GM18526 (cell line): ENCODE data around the gene MGLL.

Experiments used
- POLR2A ChIP-seq: IDR thresholded peaks from 3 replicates; pipeline ENCODE4 v1.6.1; 2011; ENCODE audit not compliant: insufficient read length; ENCODE audit errors: extremely low read depth

The MGLL gene

GRCh38 chr3:127671523-127672428, 150.5 kb downstream of the MGLL start:
- TF ChIP-seq POLR2A = peak; percentile 6

DNA sequence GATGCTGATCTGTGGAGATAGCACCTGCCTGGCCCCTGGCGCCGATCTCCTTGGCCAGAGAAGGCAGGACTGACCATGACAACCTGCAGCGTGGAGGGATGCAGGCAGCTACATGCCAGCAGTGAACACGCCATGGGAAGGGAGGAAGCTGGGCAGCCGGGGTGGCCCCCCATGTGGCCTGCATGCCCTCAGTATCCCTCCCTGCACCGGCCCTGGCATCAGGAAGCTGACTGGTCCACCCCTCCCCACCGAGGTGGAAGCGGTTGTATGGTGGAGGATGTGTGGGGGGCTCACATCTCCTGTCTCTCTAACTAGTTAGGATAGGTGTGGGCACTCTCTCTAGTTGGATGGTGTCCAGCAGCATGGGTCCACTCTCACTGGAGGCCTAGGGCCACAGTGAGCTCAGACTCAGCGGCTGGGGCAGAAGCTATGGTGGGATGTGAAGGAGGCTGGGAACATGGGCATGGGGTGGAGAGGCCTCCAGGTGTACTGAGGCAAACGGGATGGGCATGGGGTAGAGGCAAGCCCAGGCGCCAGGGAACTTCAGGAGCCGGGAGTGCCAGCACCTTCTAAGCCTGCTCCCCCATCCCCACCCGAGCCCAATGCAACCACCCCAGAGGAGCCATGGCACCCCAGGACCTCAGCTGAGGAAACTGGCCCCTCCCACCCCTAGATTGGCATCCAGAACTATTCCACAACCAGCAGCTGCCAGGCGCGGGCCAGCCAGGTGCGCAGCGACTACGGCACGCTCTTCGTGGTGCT, 151.4 kb downstream of the MGLL start:
- no peak for TF ChIP-seq POLR2A

- no peak for TF ChIP-seq POLR2A
These were observed 152.1 kb downstream of the MGLL start for GRCh38 chr3:127670229-127670559.

DNA sequence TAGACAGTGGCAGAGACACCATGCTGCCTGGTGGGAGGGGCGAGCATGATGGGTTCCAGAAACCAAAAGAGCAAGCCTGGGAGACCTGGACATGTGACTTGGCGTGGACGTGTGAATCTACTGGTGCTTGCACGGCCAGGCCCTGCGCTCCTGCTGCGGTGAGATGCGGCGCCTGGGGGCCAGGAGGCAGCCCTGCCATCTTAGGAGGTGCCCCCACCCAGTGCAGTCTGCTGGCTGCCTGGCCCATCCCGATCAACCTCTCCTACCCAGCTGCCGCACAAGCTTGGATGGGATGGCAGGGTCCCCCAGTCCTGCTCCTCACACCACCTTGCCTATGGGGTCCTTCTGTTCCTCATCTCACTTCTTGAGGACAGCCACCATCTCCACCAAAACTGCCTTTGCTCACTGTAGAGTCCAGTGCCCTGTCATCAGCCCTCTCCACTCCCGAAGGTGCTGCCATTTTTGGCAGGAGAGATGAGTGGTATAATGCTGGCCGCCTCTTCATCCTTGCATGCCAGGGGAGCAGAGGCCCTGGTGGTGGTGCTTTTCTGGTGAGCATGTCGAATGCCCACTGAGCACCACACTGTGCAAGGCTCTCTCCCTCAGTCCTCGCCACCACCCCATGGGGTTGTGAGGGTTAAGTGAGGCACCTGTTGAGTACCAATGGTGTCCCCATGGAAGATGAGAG, 152.6 kb downstream of the MGLL start:
- no peak for TF ChIP-seq POLR2A

GRCh38 chr3:127668906-127669305, 153.4 kb downstream of the MGLL start:
- no peak for TF ChIP-seq POLR2A

- no peak for TF ChIP-seq POLR2A
These were observed 155.1 kb downstream of the MGLL start for GRCh38 chr3:127667119-127667681.

- no peak for TF ChIP-seq POLR2A
These were observed 155.6 kb downstream of the MGLL start for GRCh38 chr3:127666676-127667075.

DNA sequence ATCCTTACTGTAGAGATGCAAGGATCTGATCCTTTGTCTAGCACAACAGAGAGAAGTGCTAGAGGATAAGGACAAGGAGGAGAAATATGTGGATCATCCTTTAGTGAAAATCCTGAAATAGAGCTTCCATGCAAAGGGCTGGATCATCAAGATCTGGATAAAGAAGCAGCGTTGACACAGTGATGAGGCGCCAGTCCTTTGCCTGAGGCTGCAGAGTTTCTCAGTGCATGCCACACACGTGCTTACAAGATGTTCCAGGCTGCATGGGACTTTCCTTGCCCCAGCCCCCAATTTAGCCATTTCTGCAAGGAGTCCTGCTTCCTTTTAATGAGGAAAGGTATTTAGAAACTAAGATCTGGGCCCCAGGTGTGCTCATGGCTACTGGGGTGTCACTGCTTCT, 156.7 kb downstream of the MGLL start:
- no peak for TF ChIP-seq POLR2A

- TF ChIP-seq POLR2A = no peak
These were observed 157.2 kb downstream of the MGLL start for GRCh38 chr3:127665165-127665564.

DNA sequence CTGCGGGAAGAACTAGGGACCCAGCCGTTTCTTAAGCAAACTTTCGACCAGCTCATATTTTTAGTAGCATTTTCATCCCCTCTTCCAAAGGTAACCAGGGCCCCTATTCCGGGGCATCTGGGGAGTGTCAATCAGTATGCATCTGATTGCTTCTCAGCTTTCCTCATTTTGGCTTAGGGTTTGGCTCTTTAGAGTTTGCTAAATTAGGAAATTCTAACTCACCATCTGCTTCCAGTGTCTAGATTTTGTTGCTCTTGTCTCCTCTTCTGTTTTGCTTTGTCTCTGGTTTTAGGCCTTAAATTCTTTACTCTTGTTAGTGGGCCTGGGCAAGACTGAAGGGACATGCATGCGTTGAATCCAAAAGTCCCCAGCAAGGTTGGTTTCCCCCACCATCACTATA, 159.2 kb downstream of the MGLL start:
- no peak for TF ChIP-seq POLR2A

DNA sequence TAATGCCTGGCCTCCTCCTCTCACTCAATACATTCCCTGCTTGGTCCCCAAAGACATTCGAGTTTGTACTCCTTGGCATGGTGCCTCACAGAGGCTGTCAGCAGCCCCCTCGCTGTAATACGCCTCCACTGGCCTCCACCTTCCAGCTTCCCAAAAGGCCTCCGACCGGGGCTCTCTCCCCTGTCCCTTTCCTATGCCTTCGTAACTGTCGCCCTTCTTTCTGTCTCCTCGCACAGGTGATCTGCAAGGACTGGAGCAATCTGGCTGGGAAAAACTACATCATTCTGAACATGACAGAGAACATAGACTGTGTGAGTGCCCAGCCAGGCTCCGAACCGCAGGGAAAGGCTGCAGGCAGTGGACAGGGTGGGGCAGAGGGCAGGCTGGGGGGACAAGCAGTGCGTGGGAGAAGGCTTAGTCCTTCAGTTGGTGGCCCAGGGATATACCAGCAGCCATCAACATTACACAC, 160.3 kb downstream of the MGLL start:
- no peak for TF ChIP-seq POLR2A

GRCh38 chr3:127661600-127661999, 160.7 kb downstream of the MGLL start:
- no peak for TF ChIP-seq POLR2A

DNA sequence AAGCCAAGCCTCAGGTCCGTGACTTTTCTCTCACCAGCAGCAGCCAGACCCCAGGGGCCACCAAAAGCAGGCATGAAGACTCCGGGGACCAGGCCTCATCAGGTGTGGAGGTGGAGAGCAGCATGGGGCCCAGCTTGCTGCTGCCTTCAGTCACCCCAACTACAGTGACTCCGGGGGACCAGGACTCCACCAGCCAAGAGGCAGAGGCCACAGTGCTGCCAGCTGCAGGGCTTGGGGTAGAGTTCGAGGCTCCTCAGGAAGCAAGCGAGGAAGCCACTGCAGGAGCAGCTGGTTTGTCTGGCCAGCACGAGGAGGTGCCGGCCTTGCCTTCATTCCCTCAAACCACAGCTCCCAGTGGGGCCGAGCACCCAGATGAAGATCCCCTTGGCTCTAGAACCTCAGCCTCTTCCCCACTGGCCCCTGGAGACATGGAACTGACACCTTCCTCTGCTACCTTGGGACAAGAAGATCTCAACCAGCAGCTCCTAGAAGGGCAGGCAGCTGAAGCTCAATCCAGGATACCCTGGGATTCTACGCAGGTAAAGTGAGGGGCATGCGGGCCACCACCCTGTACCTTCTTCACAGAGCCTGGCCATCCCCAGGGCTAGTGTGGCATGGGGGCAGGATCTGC, 161.6 kb downstream of the MGLL start:
- no peak for TF ChIP-seq POLR2A

DNA sequence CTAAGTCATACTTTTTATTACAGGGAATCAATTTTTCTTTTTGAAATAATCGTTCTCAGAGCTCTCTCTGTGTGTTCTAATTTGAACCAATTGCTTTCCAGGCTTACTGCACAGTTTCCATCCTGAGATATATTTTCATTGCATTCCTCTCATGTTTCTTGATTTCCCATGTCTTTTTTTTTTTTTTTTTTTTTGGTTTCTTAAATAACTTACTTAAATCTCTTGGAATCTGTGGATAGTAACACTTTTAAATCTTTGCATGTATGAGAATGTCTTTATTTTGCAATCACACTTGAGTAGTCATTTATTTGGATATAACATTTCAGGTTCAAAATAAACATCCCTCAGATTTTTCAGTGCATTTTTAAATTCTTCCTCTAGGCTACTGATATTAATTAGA, 164.1 kb downstream of the MGLL start:
- TF ChIP-seq POLR2A = no peak

GRCh38 chr3:127656906-127657305, 165.4 kb downstream of the MGLL start:
- no peak for TF ChIP-seq POLR2A

- no peak for TF ChIP-seq POLR2A
These were observed 166.7 kb downstream of the MGLL start for GRCh38 chr3:127655641-127656040.

- TF ChIP-seq POLR2A = no peak
These were observed 167.9 kb downstream of the MGLL start for GRCh38 chr3:127654374-127654773.
